Hematopoietic multipotent progenitor cell treated with erythropoietin and hydrocortisone succinate and interleukin-3 and kit ligand, for 8 days (in vitro differentiated cells): ENCODE measurements around the gene SGPP1.
"Not testable (repeated sequence)": the region's sequence is repeated elsewhere in the genome, so short reads cannot be mapped to it uniquely, and the experiment has no call there.

ENCODE experiments used
- DNase-seq: peaks from one replicate; pipeline ENCODE4 v3.0.0-alpha.2; 2015

Gene SGPP1

GRCh38 chr14:63725786-63726460, 1.9 kb downstream of the SGPP1 start:
- DNase-seq, result no peak

GRCh38 chr14:63717702-63718101, 10.2 kb downstream of the SGPP1 start:
- no peak for DNase-seq

GRCh38 chr14:63715360-63715759, 12.5 kb downstream of the SGPP1 start:
- no peak for DNase-seq

- peak; percentile 88 for DNase-seq
Observed at GRCh38 chr14:63713764-63714163, 14.1 kb downstream of the SGPP1 start.

GRCh38 chr14:63713058-63713457, 14.8 kb downstream of the SGPP1 start:
- DNase-seq, result no peak

- DNase-seq, result no peak
Observed at GRCh38 chr14:63712123-63712522, 15.7 kb downstream of the SGPP1 start.

- DNase-seq, result peak; percentile 49
Observed at GRCh38 chr14:63710497-63710896, 17.4 kb downstream of the SGPP1 start.

GRCh38 chr14:63709589-63709988, 18.3 kb downstream of the SGPP1 start:
- DNase-seq, result peak; percentile 73

GRCh38 chr14:63707216-63707615, 20.6 kb downstream of the SGPP1 start:
- DNase-seq, result no peak

GRCh38 chr14:63705561-63706070, 22.2 kb downstream of the SGPP1 start:
- DNase-seq, result no peak

- not testable (repeated sequence) for DNase-seq
Observed at GRCh38 chr14:63702530-63702929, 25.3 kb downstream of the SGPP1 start.

GRCh38 chr14:63701606-63702299, 26.1 kb downstream of the SGPP1 start:
- DNase-seq, result peak; percentile 85

- DNase-seq, result no peak
Observed at GRCh38 chr14:63692310-63693020, 35.4 kb downstream of the SGPP1 start.

GRCh38 chr14:63689132-63689531, 38.7 kb downstream of the SGPP1 start:
- DNase-seq, result no peak

- DNase-seq, result no peak
Observed at GRCh38 chr14:63686926-63687325, 40.9 kb downstream of the SGPP1 start.

- DNase-seq, result no peak
Observed at GRCh38 chr14:63685401-63685800, 42.5 kb downstream of the SGPP1 start.

GRCh38 chr14:63682727-63683593, 44.9 kb downstream of the SGPP1 start:
- DNase-seq, result no peak

- DNase-seq, result no peak
Observed at GRCh38 chr14:63678536-63678935, 49.3 kb downstream of the SGPP1 start.

GRCh38 chr14:63677891-63678379, 49.9 kb downstream of the SGPP1 start:
- peak; percentile 52 for DNase-seq

- no peak for DNase-seq
Observed at GRCh38 chr14:63676615-63677014, 51.2 kb downstream of the SGPP1 start.

GRCh38 chr14:63673886-63674497, 53.9 kb downstream of the SGPP1 start:
- DNase-seq, result no peak

- DNase-seq, result no peak
Observed at GRCh38 chr14:63673255-63673654, 54.6 kb downstream of the SGPP1 start.
